ENCODE results near the gene M6PR. TPM values are rescaled to one million over a fixed set of nuclear protein-coding genes. Genes with fewer than 3 reads are reported as not detected.

Gene M6PR
- total and polyA plus RNA-seq, 2 of the 13 experiments (the other 11 are each of a cell fraction or from before 2014, with no cell fraction given), result 98.2 to 127 TPM

DNA sequence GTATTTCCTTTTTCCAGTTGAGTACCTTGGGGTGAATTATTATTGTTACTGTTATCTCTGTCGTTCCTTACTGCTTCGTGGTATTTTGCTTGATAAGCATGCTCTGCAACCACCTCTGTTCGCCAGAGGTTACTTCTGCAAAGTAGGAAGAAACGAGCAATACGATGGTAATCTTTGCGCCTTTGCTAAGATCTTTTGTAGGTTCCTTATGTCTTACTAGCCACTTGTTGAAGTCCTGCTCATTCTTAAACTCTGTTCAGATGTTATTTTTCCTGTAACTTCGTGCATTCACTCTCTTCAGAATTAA is 729 bp upstream of the M6PR start (continued):
- TF ChIP-seq ZNF761 (CRISPR knock-in tag; conservative IDR thresholded peaks at IDR 0.05) (no peak), ZFY (CRISPR knock-in tag; IDR thresholded peaks at IDR 0.05) (no peak), TP53 (CRISPR knock-in tag; conservative IDR thresholded peaks at IDR 0.05) (no peak), YEATS4 (CRISPR knock-in tag; IDR thresholded peaks at IDR 0.05; ENCODE audit: borderline replicate concordance) (no peak), NFE2 (CRISPR knock-in tag; IDR thresholded peaks at IDR 0.05) (no peak), ZNF850 (CRISPR knock-in tag; conservative IDR thresholded peaks at IDR 0.05) (no peak), ZNF556 (CRISPR knock-in tag; IDR thresholded peaks at IDR 0.05; ENCODE audit: borderline replicate concordance) (0 out of 2 replicates have a peak, but pooled peaks have one; percentile 5), PITX1 (CRISPR knock-in tag; IDR thresholded peaks at IDR 0.05) (no peak), SALL1 (CRISPR knock-in tag; IDR thresholded peaks at IDR 0.05) (no peak), HIVEP1 (CRISPR knock-in tag; IDR thresholded peaks at IDR 0.05) (no peak), TEAD2 (CRISPR knock-in tag; IDR thresholded peaks at IDR 0.05) (no peak), PCBP2 (optimal IDR thresholded peaks at IDR 0.05; ENCODE audit: low read depth, low read length, poor library complexity, severe bottlenecking) (no peak), ZNF180 (CRISPR knock-in tag; IDR thresholded peaks at IDR 0.05; ENCODE audit: borderline replicate concordance, low read depth) (no peak), NFKBIZ (CRISPR knock-in tag; IDR thresholded peaks at IDR 0.05) (no peak), ATF7 (IDR thresholded peaks at IDR 0.05) (no peak), ATF7 (CRISPR knock-in tag; IDR thresholded peaks at IDR 0.05) (no peak; the same call in 1 of the 2 replicates), GATAD1 (CRISPR knock-in tag; IDR thresholded peaks at IDR 0.05) (no peak)
- TF ChIP-seq, protein P1, sequence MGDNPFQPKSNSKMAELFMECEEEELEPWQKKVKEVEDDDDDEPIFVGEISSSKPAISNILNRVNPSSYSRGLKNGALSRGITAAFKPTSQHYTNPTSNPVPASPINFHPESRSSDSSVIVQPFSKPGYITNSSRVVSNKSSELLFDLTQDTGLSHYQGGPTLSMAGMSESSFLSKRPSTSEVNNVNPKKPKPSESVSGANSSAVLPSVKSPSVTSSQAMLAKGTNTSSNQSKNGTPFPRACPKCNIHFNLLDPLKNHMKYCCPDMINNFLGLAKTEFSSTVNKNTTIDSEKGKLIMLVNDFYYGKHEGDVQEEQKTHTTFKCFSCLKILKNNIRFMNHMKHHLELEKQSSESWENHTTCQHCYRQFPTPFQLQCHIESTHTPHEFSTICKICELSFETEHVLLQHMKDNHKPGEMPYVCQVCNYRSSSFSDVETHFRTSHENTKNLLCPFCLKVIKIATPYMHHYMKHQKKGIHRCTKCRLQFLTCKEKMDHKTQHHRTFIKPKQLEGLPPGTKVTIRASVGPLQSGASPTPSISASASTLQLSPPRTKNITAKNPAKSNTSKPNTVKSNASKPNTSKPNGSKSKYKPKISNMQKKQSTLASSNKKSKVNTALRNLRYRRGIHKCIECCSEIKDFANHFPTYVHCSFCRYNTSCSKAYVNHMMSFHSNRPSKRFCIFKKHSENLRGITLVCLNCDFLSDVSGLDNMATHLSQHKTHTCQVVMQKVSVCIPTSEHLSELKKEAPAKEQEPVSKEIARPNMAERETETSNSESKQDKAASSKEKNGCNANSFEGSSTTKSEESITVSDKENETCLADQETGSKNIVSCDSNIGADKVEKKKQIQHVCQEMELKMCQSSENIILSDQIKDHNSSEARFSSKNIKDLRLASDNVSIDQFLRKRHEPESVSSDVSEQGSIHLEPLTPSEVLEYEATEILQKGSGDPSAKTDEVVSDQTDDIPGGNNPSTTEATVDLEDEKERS (CRISPR knock-in tag; IDR thresholded peaks at IDR 0.05), result no peak
- TF ChIP-seq, protein P2, sequence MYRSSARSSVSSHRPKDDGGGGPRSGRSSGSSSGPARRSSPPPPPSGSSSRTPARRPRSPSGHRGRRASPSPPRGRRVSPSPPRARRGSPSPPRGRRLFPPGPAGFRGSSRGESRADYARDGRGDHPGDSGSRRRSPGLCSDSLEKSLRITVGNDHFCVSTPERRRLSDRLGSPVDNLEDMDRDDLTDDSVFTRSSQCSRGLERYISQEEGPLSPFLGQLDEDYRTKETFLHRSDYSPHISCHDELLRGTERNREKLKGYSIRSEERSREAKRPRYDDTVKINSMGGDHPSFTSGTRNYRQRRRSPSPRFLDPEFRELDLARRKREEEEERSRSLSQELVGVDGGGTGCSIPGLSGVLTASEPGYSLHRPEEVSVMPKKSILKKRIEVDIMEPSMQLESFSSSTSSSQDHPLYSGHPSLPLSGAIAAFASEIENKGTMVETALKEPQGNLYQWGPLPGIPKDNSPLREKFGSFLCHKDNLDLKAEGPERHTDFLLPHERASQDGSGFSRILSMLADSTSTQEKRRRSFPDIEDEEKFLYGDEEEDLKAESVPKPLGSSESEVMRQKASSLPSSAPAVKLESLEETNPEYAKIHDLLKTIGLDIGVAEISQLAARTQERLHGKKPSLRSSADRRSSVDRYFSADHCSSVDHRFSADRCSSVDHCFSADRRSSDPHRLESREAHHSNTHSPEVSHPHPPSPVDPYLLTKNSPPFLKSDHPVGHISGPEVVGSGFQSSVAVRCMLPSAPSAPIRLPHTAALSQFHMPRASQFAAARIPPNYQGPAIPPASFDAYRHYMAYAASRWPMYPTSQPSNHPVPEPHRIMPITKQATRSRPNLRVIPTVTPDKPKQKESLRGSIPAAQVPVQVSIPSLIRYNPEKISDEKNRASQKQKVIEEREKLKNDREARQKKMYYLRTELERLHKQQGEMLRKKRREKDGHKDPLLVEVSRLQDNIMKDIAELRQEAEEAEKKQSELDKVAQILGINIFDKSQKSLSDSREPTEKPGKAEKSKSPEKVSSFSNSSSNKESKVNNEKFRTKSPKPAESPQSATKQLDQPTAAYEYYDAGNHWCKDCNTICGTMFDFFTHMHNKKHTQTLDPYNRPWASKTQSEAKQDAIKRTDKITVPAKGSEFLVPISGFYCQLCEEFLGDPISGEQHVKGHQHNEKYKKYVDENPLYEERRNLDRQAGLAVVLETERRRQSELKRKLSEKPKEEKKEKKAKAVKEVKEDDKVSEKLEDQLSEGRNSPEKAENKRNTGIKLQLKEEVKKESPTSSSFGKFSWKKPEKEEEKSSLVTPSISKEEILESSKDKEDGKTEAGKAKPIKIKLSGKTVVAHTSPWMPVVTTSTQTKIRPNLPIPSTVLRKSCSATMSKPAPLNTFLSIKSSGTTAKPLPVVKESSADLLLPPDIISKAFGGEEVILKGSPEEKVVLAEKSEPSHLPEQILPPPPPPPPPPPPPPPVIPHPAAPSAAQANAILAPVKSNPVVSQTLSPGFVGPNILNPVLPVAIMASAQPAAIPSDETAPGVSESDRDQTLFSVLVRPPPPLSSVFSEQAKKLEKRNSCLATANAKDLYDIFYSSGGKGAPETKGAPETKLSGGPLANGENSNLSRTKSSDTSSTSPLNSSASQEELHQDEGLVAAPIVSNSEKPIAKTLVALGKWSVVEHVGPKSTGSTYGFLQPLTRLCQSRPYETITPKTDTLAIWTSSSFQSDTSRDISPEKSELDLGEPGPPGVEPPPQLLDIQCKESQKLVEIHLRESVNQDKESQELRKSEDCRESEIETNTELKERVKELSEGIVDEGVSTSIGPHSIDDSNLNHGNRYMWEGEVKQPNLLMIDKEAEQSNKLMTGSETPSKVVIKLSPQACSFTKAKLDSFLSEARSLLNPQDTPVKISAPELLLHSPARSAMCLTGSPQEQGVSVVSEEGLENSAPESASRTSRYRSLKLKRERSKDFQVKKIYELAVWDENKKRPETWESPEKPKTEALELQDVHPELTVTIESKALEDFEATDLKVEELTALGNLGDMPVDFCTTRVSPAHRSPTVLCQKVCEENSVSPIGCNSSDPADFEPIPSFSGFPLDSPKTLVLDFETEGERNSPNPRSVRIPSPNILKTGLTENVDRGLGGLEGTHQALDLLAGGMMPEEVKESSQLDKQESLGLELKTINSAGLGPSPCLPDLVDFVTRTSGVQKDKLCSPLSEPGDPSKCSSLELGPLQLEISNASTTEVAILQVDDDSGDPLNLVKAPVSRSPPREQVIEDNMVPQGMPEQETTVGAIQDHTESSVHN (CRISPR knock-in tag; IDR thresholded peaks at IDR 0.05), result no peak
- TF ChIP-seq, protein P3, sequence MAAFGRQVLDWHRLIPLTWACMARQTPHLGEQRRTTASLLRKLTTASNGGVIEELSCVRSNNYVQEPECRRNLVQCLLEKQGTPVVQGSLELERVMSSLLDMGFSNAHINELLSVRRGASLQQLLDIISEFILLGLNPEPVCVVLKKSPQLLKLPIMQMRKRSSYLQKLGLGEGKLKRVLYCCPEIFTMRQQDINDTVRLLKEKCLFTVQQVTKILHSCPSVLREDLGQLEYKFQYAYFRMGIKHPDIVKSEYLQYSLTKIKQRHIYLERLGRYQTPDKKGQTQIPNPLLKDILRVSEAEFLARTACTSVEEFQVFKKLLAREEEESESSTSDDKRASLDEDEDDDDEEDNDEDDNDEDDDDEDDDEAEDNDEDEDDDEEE (CRISPR knock-in tag; IDR thresholded peaks at IDR 0.05), result no peak
- TF ChIP-seq, protein P4, sequence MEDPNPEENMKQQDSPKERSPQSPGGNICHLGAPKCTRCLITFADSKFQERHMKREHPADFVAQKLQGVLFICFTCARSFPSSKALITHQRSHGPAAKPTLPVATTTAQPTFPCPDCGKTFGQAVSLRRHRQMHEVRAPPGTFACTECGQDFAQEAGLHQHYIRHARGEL (CRISPR knock-in tag; IDR thresholded peaks at IDR 0.05), result no peak

Measured in HepG2 (cell line).